A549 treated with AZD2906 at 1 μM for 4 hours (cell line): ENCODE results near the gene SGK2. TPM values are rescaled to one million over a fixed set of nuclear protein-coding genes. Genes with fewer than 3 reads are reported as not detected.

ENCODE experiments used
- total RNA-seq: library from RNA; stranded (reverse); fragments of 200-300 nt; extraction: Qiagen RNA extraction; gene quantifications from 5 replicates; pipeline ENCODE4 v1.2.3, GENCODE V29; 2022

The SGK2 gene
- 6.4 to 7.6 TPM (median 7.0 TPM) in 5 replicates for total RNA-seq

GRCh38 chr20:43558412-43559146, at the start of gene SGK2:
Gene SGK2, plus strand, starts transcription at chr20:43559027. Its CDS starts 7,469 bp downstream, at chr20:43566496.

GRCh38 chr20:43590392-43591303, 31.8 kb downstream of the SGK2 start, which contains the start of gene IFT52:
Gene IFT52, plus strand, starts transcription at chr20:43590937. Its CDS starts 3,762 bp downstream, at chr20:43594699.

Other genes with a start within 250 kb of the SGK2 start
- 94.8 to 109 TPM (median 103 TPM) in 5 replicates for gene SRSF6, start 101.1 kb upstream of the SGK2 start, total RNA-seq
- 0.62 to 1.7 TPM (median 1.2 TPM) in 5 replicates for gene L3MBTL1, start 51.3 kb upstream of the SGK2 start, total RNA-seq
- gene IFT52, start 31.9 kb downstream of the SGK2 start, total RNA-seq = 27.5 to 36.0 TPM (median 30.5 TPM) in 5 replicates
- gene MYBL2, start 108.1 kb downstream of the SGK2 start, total RNA-seq = 77.2 to 82.4 TPM (median 77.9 TPM) in 5 replicates
- not detected in 5 replicates for gene GTSF1L, start 168.0 kb downstream of the SGK2 start, total RNA-seq